ENCODE data around the gene PLEKHO2.

Gene PLEKHO2

DNA sequence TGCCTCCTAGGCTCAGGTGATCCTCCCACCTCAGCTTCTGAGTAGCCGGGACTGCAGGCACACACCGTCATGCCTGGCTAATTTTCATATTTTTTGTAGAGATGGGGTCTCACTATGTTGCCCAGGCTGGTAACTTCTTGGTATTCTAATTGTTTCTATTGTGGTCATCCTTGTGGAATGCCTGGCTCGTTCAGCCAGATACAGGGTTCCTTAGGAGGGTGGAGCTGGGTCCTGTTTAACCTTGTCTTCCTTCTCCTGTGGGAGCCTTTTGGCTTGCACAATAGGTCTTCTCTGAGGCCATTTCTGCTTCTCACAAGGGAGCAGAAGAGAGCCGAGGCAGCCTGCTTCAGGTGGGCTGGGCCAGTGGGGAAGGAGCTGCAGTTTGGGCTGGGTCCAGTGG lies 15.7 kb downstream of the PLEKHO2 start:
- Histone ChIP-seq H3K4me1 (ENCODE audit: control insufficient read depth in 2 of 2, insufficient read depth in 1 of 2, low read depth in 1 of 2, low read length in 2 of 2) (peaks cover 10 to 35% of the 10 kb centered on the region in 2 donors), H3K14ac (ENCODE audit: low read length) (no peak overlapping the region), H4K8ac (ENCODE audit: low read depth, low read length) (no peak overlapping the region), H3K4me3 (ENCODE audit: low read length in 2 of 2) (no peak overlapping the region), H3K4ac (ENCODE audit: low read length) (no peak overlapping the region), H4K91ac (ENCODE audit: low read depth, low read length, poor library complexity) (no peak overlapping the region), H2BK5ac (ENCODE audit: low read length) (no peak overlapping the region), H3K4me2 (ENCODE audit: insufficient read depth, low read length, poor library complexity, severe bottlenecking) (no peak overlapping the region), H2BK120ac (ENCODE audit: low read depth, low read length) (no peak overlapping the region), H2BK12ac (ENCODE audit: low read length) (no peak overlapping the region), H2AK5ac (ENCODE audit: low read depth, low read length) (peak overlapping the region; percentile 3), H3K27ac (replicated peaks; ENCODE audit: low read length) (peak overlapping the region; percentile 18), H3K79me1 (ENCODE audit: low read depth, low read length) (peaks cover 9% of the 10 kb centered on the region), H3K27me3 (ENCODE audit: control insufficient read depth in 3 of 3, insufficient read depth in 3 of 3, low read depth in 1 of 3, low read length in 3 of 3) (no peaks in the 10 kb centered on the region), H2BK15ac (ENCODE audit: low read length) (peak overlapping the region; percentile 2), H3K23ac (ENCODE audit: low read depth, low read length, poor library complexity) (no peak overlapping the region), H3K9me3 (replicated peaks in 1 of 2; ENCODE audit: control insufficient read depth in 2 of 2, insufficient read depth in 1 of 2, low read depth in 1 of 2, low read length in 2 of 2) (no peaks in the 10 kb centered on the region), H3K36me3 (replicated peaks in 1 of 2; ENCODE audit: control insufficient read depth in 2 of 2, insufficient read depth in 2 of 2, low read length in 2 of 2) (peaks cover 18 to 73% of the 10 kb centered on the region in 2 donors), H2AFZ (ENCODE audit: low read length) (no peak overlapping the region), H3K18ac (ENCODE audit: low read length) (no peak overlapping the region), H3K9ac (ENCODE audit: low read depth, low read length, poor library complexity) (no peak overlapping the region)
- no CpG with 5 or more reads among the region's 4 CpGs for WGBS, 2 donors (ENCODE audit: extremely low coverage in 2 of 2, insufficient read length in 2 of 2, insufficient replicate concordance in 1 of 2)
- DNase-seq (ENCODE audit: low spot score): no peak

GRCh38 chr15:64858021-64858575 lies 16.4 kb downstream of the PLEKHO2 start:
- Histone ChIP-seq H2AK5ac (ENCODE audit: low read depth, low read length) (peak overlapping the region; percentile 3), H3K79me1 (ENCODE audit: low read depth, low read length) (peaks cover 9% of the 10 kb centered on the region), H3K27ac (replicated peaks; ENCODE audit: low read length) (peak overlapping the region; percentile 12), H3K4ac (ENCODE audit: low read length) (no peak overlapping the region), H2BK15ac (ENCODE audit: low read length) (peak overlapping the region; percentile 2), H3K14ac (ENCODE audit: low read length) (no peak overlapping the region), H3K9me3 (replicated peaks in 1 of 2; ENCODE audit: control insufficient read depth in 2 of 2, insufficient read depth in 1 of 2, low read depth in 1 of 2, low read length in 2 of 2) (no peaks in the 10 kb centered on the region), H4K8ac (ENCODE audit: low read depth, low read length) (no peak overlapping the region), H3K4me1 (ENCODE audit: control insufficient read depth in 2 of 2, insufficient read depth in 1 of 2, low read depth in 1 of 2, low read length in 2 of 2) (peaks cover 10 to 35% of the 10 kb centered on the region in 2 donors), H3K27me3 (ENCODE audit: control insufficient read depth in 3 of 3, insufficient read depth in 3 of 3, low read depth in 1 of 3, low read length in 3 of 3) (no peaks in the 10 kb centered on the region), H3K23ac (ENCODE audit: low read depth, low read length, poor library complexity) (no peak overlapping the region), H2BK12ac (ENCODE audit: low read length) (no peak overlapping the region), H4K91ac (ENCODE audit: low read depth, low read length, poor library complexity) (no peak overlapping the region), H3K9ac (ENCODE audit: low read depth, low read length, poor library complexity) (peak overlapping the region; percentile 65), H3K36me3 (replicated peaks in 1 of 2; ENCODE audit: control insufficient read depth in 2 of 2, insufficient read depth in 2 of 2, low read length in 2 of 2) (peaks cover 18 to 75% of the 10 kb centered on the region in 2 donors), H2BK120ac (ENCODE audit: low read depth, low read length) (no peak overlapping the region), H3K4me2 (ENCODE audit: insufficient read depth, low read length, poor library complexity, severe bottlenecking) (no peak overlapping the region), H3K4me3 (ENCODE audit: low read length in 2 of 2) (no peak overlapping the region), H3K18ac (ENCODE audit: low read length) (peak overlapping the region; percentile 83), H2BK5ac (ENCODE audit: low read length) (no peak overlapping the region), H2AFZ (ENCODE audit: low read length) (no peak overlapping the region)
- WGBS, 2 donors (ENCODE audit: extremely low coverage in 2 of 2, insufficient read length in 2 of 2, insufficient replicate concordance in 1 of 2): no CpG with 5 or more reads among the region's 6 CpGs
- no peak for DNase-seq (ENCODE audit: low spot score)

DNA sequence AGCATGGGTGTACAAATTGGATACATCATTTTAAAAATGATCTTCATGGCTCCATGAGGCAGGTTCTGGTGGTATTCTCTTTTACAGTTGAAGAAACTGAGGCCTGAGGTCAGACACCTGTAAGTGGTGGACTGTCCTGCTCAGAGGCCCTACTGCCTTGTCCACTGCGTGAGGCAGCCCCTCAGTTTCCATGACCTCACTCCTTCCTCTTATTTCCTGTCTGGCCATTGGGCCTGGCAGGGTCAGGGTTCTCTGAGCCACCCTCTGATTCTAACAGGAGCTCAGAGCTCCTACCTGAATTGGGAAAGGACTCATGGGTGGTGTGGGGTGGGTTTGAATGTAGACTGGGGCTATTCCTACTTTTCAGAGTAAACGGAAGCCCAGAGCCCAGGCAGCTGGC lies 17.5 kb downstream of the PLEKHO2 start:
- H3K4me2 ChIP-seq (ENCODE audit: insufficient read depth, low read length, poor library complexity, severe bottlenecking): no peak overlapping the region
- H3K27ac ChIP-seq (replicated peaks; ENCODE audit: low read length): no peak overlapping the region
- no peak overlapping the region for H2BK15ac ChIP-seq (ENCODE audit: low read length)
- H2AK5ac ChIP-seq (ENCODE audit: low read depth, low read length): peak overlapping the region; percentile 38
- no peak overlapping the region for H4K8ac ChIP-seq (ENCODE audit: low read depth, low read length)
- no peak overlapping the region for H3K9ac ChIP-seq (ENCODE audit: low read depth, low read length, poor library complexity)
- H3K27me3 ChIP-seq (ENCODE audit: control insufficient read depth in 3 of 3, insufficient read depth in 3 of 3, low read depth in 1 of 3, low read length in 3 of 3): no peaks in the 10 kb centered on the region
- no peaks in the 10 kb centered on the region for H3K9me3 ChIP-seq (replicated peaks in 1 of 2; ENCODE audit: control insufficient read depth in 2 of 2, insufficient read depth in 1 of 2, low read depth in 1 of 2, low read length in 2 of 2)
- H3K4me3 ChIP-seq (ENCODE audit: low read length in 2 of 2): no peak overlapping the region
- no CpG with 5 or more reads among the region's 2 CpGs for WGBS, 2 donors (ENCODE audit: extremely low coverage in 2 of 2, insufficient read length in 2 of 2, insufficient replicate concordance in 1 of 2)
- H3K18ac ChIP-seq (ENCODE audit: low read length): no peak overlapping the region
- no peak overlapping the region for H2BK5ac ChIP-seq (ENCODE audit: low read length)
- no peak overlapping the region for H3K23ac ChIP-seq (ENCODE audit: low read depth, low read length, poor library complexity)
- peaks cover 9% of the 10 kb centered on the region for H3K79me1 ChIP-seq (ENCODE audit: low read depth, low read length)
- no peak overlapping the region for H2BK120ac ChIP-seq (ENCODE audit: low read depth, low read length)
- no peak overlapping the region for H3K14ac ChIP-seq (ENCODE audit: low read length)
- peaks cover 10 to 35% of the 10 kb centered on the region in 2 donors for H3K4me1 ChIP-seq (ENCODE audit: control insufficient read depth in 2 of 2, insufficient read depth in 1 of 2, low read depth in 1 of 2, low read length in 2 of 2)
- H2AFZ ChIP-seq (ENCODE audit: low read length): no peak overlapping the region
- H3K4ac ChIP-seq (ENCODE audit: low read length): no peak overlapping the region
- DNase-seq (ENCODE audit: low spot score): no peak
- H4K91ac ChIP-seq (ENCODE audit: low read depth, low read length, poor library complexity): no peak overlapping the region
- peaks cover 17 to 70% of the 10 kb centered on the region in 2 donors for H3K36me3 ChIP-seq (replicated peaks in 1 of 2; ENCODE audit: control insufficient read depth in 2 of 2, insufficient read depth in 2 of 2, low read length in 2 of 2)
- H2BK12ac ChIP-seq (ENCODE audit: low read length): no peak overlapping the region

GRCh38 chr15:64861331-64861730 lies 19.6 kb downstream of the PLEKHO2 start:
- Histone ChIP-seq H3K4ac (ENCODE audit: low read length) (no peak overlapping the region), H2AK5ac (ENCODE audit: low read depth, low read length) (peak overlapping the region; percentile 58), H3K9me3 (replicated peaks in 1 of 2; ENCODE audit: control insufficient read depth in 2 of 2, insufficient read depth in 1 of 2, low read depth in 1 of 2, low read length in 2 of 2) (no peaks in the 10 kb centered on the region), H2AFZ (ENCODE audit: low read length) (no peak overlapping the region), H3K4me2 (ENCODE audit: insufficient read depth, low read length, poor library complexity, severe bottlenecking) (no peak overlapping the region), H3K4me1 (ENCODE audit: control insufficient read depth in 2 of 2, insufficient read depth in 1 of 2, low read depth in 1 of 2, low read length in 2 of 2) (peaks cover 11 to 37% of the 10 kb centered on the region in 2 donors), H3K4me3 (ENCODE audit: low read length in 2 of 2) (no peak overlapping the region), H3K23ac (ENCODE audit: low read depth, low read length, poor library complexity) (peak overlapping the region; percentile 57), H3K9ac (ENCODE audit: low read depth, low read length, poor library complexity) (no peak overlapping the region), H3K79me1 (ENCODE audit: low read depth, low read length) (peaks cover 4% of the 10 kb centered on the region), H3K14ac (ENCODE audit: low read length) (no peak overlapping the region), H3K36me3 (replicated peaks in 1 of 2; ENCODE audit: control insufficient read depth in 2 of 2, insufficient read depth in 2 of 2, low read length in 2 of 2) (peaks cover 14 to 66% of the 10 kb centered on the region in 2 donors), H2BK5ac (ENCODE audit: low read length) (no peak overlapping the region), H4K8ac (ENCODE audit: low read depth, low read length) (no peak overlapping the region), H2BK12ac (ENCODE audit: low read length) (no peak overlapping the region), H3K27ac (replicated peaks; ENCODE audit: low read length) (no peak overlapping the region), H2BK15ac (ENCODE audit: low read length) (no peak overlapping the region), H3K27me3 (ENCODE audit: control insufficient read depth in 3 of 3, insufficient read depth in 3 of 3, low read depth in 1 of 3, low read length in 3 of 3) (no peaks in the 10 kb centered on the region), H3K18ac (ENCODE audit: low read length) (no peak overlapping the region), H2BK120ac (ENCODE audit: low read depth, low read length) (no peak overlapping the region), H4K91ac (ENCODE audit: low read depth, low read length, poor library complexity) (no peak overlapping the region)
- DNase-seq (ENCODE audit: low spot score): no peak
- no CpG with 5 or more reads among the region's 11 CpGs for WGBS, 2 donors (ENCODE audit: extremely low coverage in 2 of 2, insufficient read length in 2 of 2, insufficient replicate concordance in 1 of 2)
